Measurements from ENCODE around the gene DGCR8. TPM values are rescaled to one million over a fixed set of nuclear protein-coding genes. Genes with fewer than 3 reads are reported as not detected.

Gene DGCR8
- total RNA-seq, 1 donor: 44.2 TPM

DNA sequence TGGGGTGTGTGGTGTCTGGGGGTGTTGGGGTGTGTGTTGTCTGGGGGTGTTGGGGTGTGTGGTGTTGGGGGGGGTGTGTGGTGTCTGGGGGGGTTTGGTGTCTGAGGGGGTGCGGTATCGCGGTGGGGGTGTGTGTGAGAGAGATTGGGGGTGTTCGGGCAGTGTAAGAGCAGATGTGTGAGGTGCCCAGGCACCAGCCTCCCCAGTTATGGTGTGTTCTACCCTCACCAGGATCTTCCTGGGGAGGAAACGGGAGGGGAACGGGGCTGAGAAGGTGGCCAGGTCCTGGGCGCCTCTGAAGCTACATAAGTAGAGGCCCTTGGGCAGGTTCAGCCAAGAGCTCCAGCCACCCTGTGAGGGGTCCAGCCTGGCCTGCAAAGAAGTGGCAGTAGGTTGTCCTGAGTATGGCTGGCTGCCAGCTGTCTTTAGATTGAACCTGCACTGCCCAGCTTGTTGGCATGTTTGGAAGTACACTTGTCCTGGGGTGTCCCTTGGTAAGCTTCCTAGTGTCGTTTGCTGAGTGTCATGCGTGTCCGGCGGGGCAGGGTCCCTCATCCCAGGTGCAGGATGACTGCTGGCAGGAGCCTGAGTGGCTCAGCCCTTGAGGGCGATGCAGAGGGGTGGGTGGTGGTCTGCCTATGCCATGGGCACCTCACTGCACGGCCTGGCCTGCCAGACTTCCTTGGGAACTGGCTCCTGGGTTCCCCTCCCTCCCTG lies 43.5 kb downstream of the DGCR8 start:
- Histone ChIP-seq H2AFZ (ENCODE audit: low read length) (no peak overlapping the region), H3K4me3 (ENCODE audit: insufficient read depth, low read length) (no peak overlapping the region), H3K79me2 (ENCODE audit: insufficient read depth, low read length) (peaks cover 61% of the 10 kb centered on the region), H3K36me3 (ENCODE audit: insufficient read depth, low read length) (peaks cover 66% of the 10 kb centered on the region), H3K4me2 (ENCODE audit: insufficient read depth, low read length) (no peak overlapping the region), H4K20me1 (ENCODE audit: insufficient read depth, low read length) (peaks cover 25% of the 10 kb centered on the region), H3K27me3 (ENCODE audit: insufficient read depth, low read length) (no peaks in the 10 kb centered on the region), H3K27ac (ENCODE audit: low read depth, low read length) (no peak overlapping the region), H3K4me1 (ENCODE audit: insufficient read depth, low read length) (peaks cover 8% of the 10 kb centered on the region), H3K9me3 (ENCODE audit: low read depth, low read length) (no peaks in the 10 kb centered on the region)
- TF ChIP-seq, protein P1, sequence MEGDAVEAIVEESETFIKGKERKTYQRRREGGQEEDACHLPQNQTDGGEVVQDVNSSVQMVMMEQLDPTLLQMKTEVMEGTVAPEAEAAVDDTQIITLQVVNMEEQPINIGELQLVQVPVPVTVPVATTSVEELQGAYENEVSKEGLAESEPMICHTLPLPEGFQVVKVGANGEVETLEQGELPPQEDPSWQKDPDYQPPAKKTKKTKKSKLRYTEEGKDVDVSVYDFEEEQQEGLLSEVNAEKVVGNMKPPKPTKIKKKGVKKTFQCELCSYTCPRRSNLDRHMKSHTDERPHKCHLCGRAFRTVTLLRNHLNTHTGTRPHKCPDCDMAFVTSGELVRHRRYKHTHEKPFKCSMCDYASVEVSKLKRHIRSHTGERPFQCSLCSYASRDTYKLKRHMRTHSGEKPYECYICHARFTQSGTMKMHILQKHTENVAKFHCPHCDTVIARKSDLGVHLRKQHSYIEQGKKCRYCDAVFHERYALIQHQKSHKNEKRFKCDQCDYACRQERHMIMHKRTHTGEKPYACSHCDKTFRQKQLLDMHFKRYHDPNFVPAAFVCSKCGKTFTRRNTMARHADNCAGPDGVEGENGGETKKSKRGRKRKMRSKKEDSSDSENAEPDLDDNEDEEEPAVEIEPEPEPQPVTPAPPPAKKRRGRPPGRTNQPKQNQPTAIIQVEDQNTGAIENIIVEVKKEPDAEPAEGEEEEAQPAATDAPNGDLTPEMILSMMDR (IDR thresholded peaks at IDR 0.05; ENCODE audit: extremely low read depth, low read depth, low read length): no peak
- no peak for DNase-seq (ENCODE audit: insufficient read length, low spot score, missing footprints)

DNA sequence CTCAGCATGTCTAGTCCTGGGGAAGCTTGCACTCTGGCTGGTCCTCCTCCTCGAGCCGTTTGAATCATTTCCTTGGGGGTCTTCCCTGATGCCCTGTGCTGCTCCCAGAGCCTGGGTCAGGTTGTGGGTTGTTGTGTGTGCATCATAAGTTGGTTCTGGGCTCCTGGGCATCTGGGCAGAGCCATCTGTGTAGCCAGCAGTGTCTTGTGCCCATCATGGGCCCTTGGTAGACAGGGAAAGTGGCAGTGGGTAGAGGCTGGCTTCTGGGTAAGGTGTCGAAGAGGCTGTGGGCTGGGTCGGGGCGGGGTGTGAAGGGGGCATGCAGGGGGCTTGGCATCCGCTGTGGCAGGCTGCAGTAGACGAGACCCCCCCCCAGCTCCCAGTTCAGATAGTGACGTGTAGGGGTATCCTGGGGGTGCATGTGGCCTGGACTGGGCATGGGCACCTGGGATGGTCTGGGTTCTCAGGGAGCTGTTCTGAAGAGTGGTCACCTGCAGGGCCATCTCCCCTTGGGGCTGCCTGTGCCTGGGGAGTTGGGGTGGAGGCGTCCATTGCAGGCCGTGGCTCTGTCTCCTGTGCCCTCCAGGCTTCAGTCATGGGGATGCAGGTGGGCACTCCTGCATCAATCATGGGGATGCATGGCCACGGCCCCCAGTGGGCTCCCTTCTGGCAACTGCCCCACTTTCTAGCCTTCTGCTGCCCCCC lies 44.2 kb downstream of the DGCR8 start:
- Histone ChIP-seq H3K4me1 (ENCODE audit: insufficient read depth, low read length) (peaks cover under 1% of the 10 kb centered on the region), H3K27ac (ENCODE audit: low read depth, low read length) (no peak overlapping the region), H2AFZ (ENCODE audit: low read length) (no peak overlapping the region), H3K4me2 (ENCODE audit: insufficient read depth, low read length) (no peak overlapping the region), H3K79me2 (ENCODE audit: insufficient read depth, low read length) (peaks cover 54% of the 10 kb centered on the region), H3K36me3 (ENCODE audit: insufficient read depth, low read length) (peaks cover 66% of the 10 kb centered on the region), H3K9me3 (ENCODE audit: low read depth, low read length) (no peaks in the 10 kb centered on the region), H4K20me1 (ENCODE audit: insufficient read depth, low read length) (peaks cover 25% of the 10 kb centered on the region), H3K4me3 (ENCODE audit: insufficient read depth, low read length) (no peak overlapping the region), H3K27me3 (ENCODE audit: insufficient read depth, low read length) (no peaks in the 10 kb centered on the region)
- TF ChIP-seq, protein P1 (IDR thresholded peaks at IDR 0.05; ENCODE audit: extremely low read depth, low read depth, low read length): no peak
- DNase-seq (ENCODE audit: insufficient read length, low spot score, missing footprints): no peak

DNA sequence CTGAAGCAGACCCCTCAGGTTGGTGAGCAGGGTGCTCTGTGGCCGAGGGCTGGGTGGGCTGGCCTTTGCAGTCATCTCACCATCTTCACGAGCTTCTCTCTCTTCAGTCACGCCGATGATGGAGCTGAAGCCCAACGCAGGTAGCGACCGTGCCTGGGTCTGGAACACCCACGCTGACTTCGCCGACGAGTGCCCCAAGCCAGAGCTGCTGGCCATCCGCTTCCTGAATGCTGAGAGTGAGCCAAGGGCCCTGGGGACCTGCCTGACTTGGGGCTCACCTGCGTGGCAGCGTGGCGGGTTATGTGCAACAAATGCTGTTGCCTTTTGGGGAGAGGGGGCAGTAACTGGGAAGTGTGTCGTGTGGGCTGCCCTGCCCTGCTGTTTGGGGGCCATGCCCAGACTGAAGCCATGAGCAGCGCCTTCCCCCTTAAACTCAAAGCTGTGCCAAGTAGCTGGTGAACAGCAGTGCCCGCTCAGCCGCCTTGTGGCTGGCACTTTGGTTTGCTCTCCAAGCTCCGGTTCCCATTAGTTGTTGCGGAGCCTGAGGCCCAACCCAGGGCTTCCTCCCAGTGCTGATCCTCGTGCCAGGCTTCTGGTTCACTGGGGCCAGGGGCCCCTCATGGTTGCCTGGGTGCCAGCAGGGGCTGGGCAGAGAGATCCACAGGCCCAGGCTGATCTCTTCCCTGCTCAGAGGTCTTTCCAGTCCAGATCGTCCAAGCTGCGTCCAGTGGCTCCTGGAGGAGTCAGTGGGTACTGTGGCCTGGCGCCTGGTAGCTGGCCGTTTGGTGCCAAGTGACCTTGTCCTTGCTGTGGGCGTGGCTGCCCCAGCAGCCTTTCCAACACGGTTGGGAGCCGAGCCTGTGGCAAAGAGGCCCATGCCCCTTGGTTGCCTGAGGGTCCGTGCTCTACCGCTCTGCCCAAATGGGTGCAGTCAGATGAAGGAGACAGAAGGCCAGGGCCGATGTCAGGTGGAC lies 45.4 kb downstream of the DGCR8 start:
- Histone ChIP-seq H3K4me2 (ENCODE audit: insufficient read depth, low read length) (no peak overlapping the region), H3K36me3 (ENCODE audit: insufficient read depth, low read length) (peaks cover 56% of the 10 kb centered on the region), H3K27me3 (ENCODE audit: insufficient read depth, low read length) (no peaks in the 10 kb centered on the region), H4K20me1 (ENCODE audit: insufficient read depth, low read length) (peaks cover 23% of the 10 kb centered on the region), H2AFZ (ENCODE audit: low read length) (no peak overlapping the region), H3K4me1 (ENCODE audit: insufficient read depth, low read length) (no peaks in the 10 kb centered on the region), H3K27ac (ENCODE audit: low read depth, low read length) (no peak overlapping the region), H3K9me3 (ENCODE audit: low read depth, low read length) (no peaks in the 10 kb centered on the region), H3K4me3 (ENCODE audit: insufficient read depth, low read length) (no peak overlapping the region), H3K79me2 (ENCODE audit: insufficient read depth, low read length) (peaks cover 42% of the 10 kb centered on the region)
- DNase-seq (ENCODE audit: insufficient read length, low spot score, missing footprints): no peak
- TF ChIP-seq, protein P1 (IDR thresholded peaks at IDR 0.05; ENCODE audit: extremely low read depth, low read depth, low read length): no peak

Data from osteoblast (primary cell).